HG02763 (cell line): ENCODE results near the gene KRTAP22-1.

Experiments used
- ATAC-seq: cut with Tn5 transposase; IDR thresholded peaks from one replicate; pipeline ENCODE4 v1.9.1; 2021; ENCODE audit warnings: mild to moderate bottlenecking, moderate library complexity; ENCODE audit not compliant: unreplicated experiment

Gene KRTAP22-1

DNA sequence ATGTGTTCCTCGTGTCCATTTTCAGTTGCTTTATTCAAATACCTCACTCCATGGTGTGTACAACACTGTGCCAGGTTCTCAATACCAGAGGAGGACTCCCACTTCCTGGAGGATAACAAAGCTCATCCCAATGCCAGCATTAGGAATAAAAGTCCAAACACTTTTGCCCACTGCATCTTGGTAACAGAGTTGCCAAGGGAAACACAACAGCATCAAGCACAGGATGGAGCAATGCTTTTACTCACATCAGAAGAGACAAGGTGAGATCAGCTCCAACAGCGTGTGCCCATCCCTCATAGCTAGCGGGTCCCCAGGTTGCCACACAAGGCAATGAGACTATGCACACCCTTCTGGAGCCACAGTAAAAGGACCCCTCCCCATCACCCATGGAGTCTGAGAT, 22.5 kb downstream of the KRTAP22-1 start:
- no peak for ATAC-seq

GRCh38 chr21:30625449-30626165, 24.7 kb downstream of the KRTAP22-1 start:
- ATAC-seq = no peak

- no peak for ATAC-seq
Measured at GRCh38 chr21:30628109-30628508, 27.2 kb downstream of the KRTAP22-1 start.

GRCh38 chr21:30629200-30629599, 28.3 kb downstream of the KRTAP22-1 start:
- ATAC-seq = no peak

DNA sequence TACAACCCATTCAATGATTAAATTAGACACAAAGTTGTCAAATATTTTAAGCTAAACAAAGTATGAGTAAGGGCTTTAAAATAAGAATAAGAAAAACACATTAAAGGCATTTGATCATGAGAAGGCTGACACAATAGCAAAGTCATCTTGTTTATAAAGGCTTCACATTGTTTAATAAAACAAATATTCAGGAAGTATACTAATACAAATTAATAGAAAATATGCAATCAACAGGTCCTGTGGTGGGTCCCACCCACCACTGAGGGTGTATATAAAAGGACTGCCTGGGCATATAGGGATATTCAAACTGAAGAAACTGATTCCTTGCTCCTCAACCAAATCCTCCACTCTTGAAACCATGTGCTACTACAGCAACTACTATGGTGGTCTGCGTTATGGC, 34.0 kb downstream of the KRTAP22-1 start, which contains the start of gene KRTAP20-2:
Gene KRTAP20-2, plus strand, starts transcription at position 301 of the 400 bp plus-strand sequence. Its CDS starts 58 bp downstream, at position 359.
- ATAC-seq = no peak

DNA sequence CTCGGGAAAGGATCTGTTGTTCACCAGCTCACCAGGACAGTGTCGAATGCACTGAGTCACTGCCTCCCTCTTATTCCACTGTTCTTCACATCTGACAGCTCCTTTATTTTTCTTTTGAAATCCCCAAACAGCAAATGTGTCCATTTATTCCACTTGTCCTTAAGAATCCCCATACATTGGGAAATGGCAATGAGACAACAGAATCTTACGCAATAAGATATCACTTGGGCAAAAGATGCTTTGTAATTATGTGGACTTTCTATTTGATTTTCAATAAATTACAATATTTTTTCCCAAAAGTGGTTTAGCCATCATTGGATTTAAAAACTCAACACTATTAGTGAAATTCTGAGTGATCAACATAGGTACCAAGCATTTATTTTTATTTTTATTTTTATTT, 37.8 kb downstream of the KRTAP22-1 start:
- no peak for ATAC-seq

DNA sequence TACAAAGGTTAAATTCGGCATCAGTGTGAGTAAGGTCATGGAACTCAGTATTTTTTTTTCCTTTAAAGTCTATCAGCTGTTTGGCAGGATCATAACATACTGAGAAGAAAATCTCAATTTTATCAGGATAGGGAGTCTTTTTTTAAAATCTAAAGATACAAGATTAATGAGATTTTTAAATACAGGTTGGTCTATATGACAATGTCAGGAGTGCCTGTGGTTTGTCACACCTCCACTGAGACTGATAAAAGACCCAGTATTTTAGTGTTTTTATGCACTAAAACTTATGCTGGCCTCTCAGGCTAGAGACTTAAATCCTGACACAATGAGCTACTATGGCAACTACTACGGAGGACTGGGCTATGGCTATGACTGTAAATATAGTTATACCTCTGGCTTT, 41.7 kb downstream of the KRTAP22-1 start, which contains the start of gene KRTAP20-3:
Gene KRTAP20-3, plus strand, starts transcription at position 301 of the 400 bp plus-strand sequence.
- no peak for ATAC-seq

- no peak for ATAC-seq
Measured at GRCh38 chr21:30646904-30647414, 46.1 kb downstream of the KRTAP22-1 start.
